Loucy (cell line): ENCODE data around the gene PPP2R2B.

Source experiments
- EZH2phosphoT487 ChIP-seq: fragments of 200-600 bp; IDR thresholded peaks from 2 replicates; pipeline ENCODE4 v1.6.1; 2018; ENCODE audit warnings: antibody characterized with exemption, mild to moderate bottlenecking, moderate library complexity, borderline replicate concordance
- TF ChIP-seq, protein P1 (sequence below): fragments of 200-600 bp; sonication (generic); conservative IDR thresholded peaks from 2 replicates; pipeline ENCODE4 v1.5.1; 2014; ENCODE audit warnings: mild to moderate bottlenecking, antibody characterized with exemption, low read length

- TF ChIP-seq, protein P1, sequence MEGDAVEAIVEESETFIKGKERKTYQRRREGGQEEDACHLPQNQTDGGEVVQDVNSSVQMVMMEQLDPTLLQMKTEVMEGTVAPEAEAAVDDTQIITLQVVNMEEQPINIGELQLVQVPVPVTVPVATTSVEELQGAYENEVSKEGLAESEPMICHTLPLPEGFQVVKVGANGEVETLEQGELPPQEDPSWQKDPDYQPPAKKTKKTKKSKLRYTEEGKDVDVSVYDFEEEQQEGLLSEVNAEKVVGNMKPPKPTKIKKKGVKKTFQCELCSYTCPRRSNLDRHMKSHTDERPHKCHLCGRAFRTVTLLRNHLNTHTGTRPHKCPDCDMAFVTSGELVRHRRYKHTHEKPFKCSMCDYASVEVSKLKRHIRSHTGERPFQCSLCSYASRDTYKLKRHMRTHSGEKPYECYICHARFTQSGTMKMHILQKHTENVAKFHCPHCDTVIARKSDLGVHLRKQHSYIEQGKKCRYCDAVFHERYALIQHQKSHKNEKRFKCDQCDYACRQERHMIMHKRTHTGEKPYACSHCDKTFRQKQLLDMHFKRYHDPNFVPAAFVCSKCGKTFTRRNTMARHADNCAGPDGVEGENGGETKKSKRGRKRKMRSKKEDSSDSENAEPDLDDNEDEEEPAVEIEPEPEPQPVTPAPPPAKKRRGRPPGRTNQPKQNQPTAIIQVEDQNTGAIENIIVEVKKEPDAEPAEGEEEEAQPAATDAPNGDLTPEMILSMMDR, result no peak
- no peak for TF ChIP-seq EZH2phosphoT487
Measured at GRCh38 chr5:146820987-146821386, 57.6 kb downstream of the PPP2R2B start.
